ENCODE results near the gene TBX10.
"Not testable (repeated sequence)": the region's sequence is repeated elsewhere in the genome, so short reads cannot be mapped to it uniquely, and the experiment has no call there.

TBX10 gene

GRCh38 chr11:67663532-67664212 lies 24.1 kb upstream of the TBX10 start:
- no peak for DNase-seq

- no peak for DNase-seq
Observed at GRCh38 chr11:67662835-67663531, 23.4 kb upstream of the TBX10 start.

GRCh38 chr11:67662142-67662834 lies 22.7 kb upstream of the TBX10 start:
- DNase-seq: no peak

- not testable (repeated sequence) for DNase-seq
Observed at GRCh38 chr11:67660752-67661151, 21.2 kb upstream of the TBX10 start.

GRCh38 chr11:67659651-67660165 lies 20.1 kb upstream of the TBX10 start:
- not testable (repeated sequence) for DNase-seq

- DNase-seq: no peak
Observed at GRCh38 chr11:67657300-67657699, 17.7 kb upstream of the TBX10 start.

- no peak for DNase-seq
Observed at GRCh38 chr11:67656278-67656922, 16.8 kb upstream of the TBX10 start.

GRCh38 chr11:67654225-67654624 lies 14.7 kb upstream of the TBX10 start:
- no peak for DNase-seq

GRCh38 chr11:67652965-67653845 lies 13.6 kb upstream of the TBX10 start:
- no peak for DNase-seq

- no peak for DNase-seq
Observed at GRCh38 chr11:67651976-67652781, 12.6 kb upstream of the TBX10 start.

GRCh38 chr11:67649634-67650510 lies 10.3 kb upstream of the TBX10 start:
- DNase-seq: no peak

- DNase-seq: no peak
Observed at GRCh38 chr11:67648796-67649613, 9.4 kb upstream of the TBX10 start.

- DNase-seq: peak; percentile 14
Observed at GRCh38 chr11:67648140-67648795, 8.7 kb upstream of the TBX10 start.

- no peak for DNase-seq
Observed at GRCh38 chr11:67647471-67647870, 7.9 kb upstream of the TBX10 start.

- DNase-seq: no peak
Observed at GRCh38 chr11:67646535-67647336, 7.2 kb upstream of the TBX10 start.

- no peak for DNase-seq
Observed at GRCh38 chr11:67645521-67646461, 6.2 kb upstream of the TBX10 start.
